NB4 (cell line): ENCODE measurements around the gene FAM222A.

Source experiments
- DNase-seq: peaks from one replicate; pipeline ENCODE4 v3.0.0; 2010; ENCODE audit warnings: low read depth
- H3K4me3 ChIP-seq: one replicate; pipeline ENCODE4 v1.5.1; 2011; ENCODE audit warnings: mild to moderate bottlenecking, low read depth, low read length, moderate library complexity
- CTCF ChIP-seq: IDR thresholded peaks from one replicate; pipeline ENCODE4 v1.5.1; 2012; ENCODE audit warnings: low read depth, low read length
- MAX ChIP-seq: IDR thresholded peaks from 2 replicates; pipeline ENCODE4 v1.6.1; 2011; ENCODE audit warnings: low read depth, low read length
- MYC ChIP-seq: IDR thresholded peaks from 2 replicates; pipeline ENCODE4 v1.6.1; 2011; ENCODE audit warnings: low read depth, low read length
- POLR2A ChIP-seq: IDR thresholded peaks from 2 replicates; pipeline ENCODE4 v1.6.1; 2011; ENCODE audit warnings: mild to moderate bottlenecking; ENCODE audit not compliant: insufficient read length; ENCODE audit errors: extremely low read depth

Gene FAM222A

GRCh38 chr12:109753959-109754358, 40.3 kb downstream of the FAM222A start:
- H3K4me3 ChIP-seq, result no peak overlapping the region
- TF ChIP-seq MYC, result no peak
- no peak for TF ChIP-seq CTCF
- no peak for TF ChIP-seq MAX
- TF ChIP-seq POLR2A, result no peak

GRCh38 chr12:109756457-109756856, 42.8 kb downstream of the FAM222A start:
- no peak overlapping the region for H3K4me3 ChIP-seq
- no peak for DNase-seq
- TF ChIP-seq CTCF (no peak), POLR2A (no peak), MAX (no peak)

More at GRCh38 chr12:109753959-109754358, 40.3 kb downstream of the FAM222A start:
- DNase-seq, result no peak

- no peak for TF ChIP-seq MAX
- TF ChIP-seq MYC, result no peak
- TF ChIP-seq POLR2A, result no peak
- no peak for TF ChIP-seq CTCF
- no peak overlapping the region for H3K4me3 ChIP-seq
- DNase-seq, result no peak
Observed at GRCh38 chr12:109757671-109758265, 44.1 kb downstream of the FAM222A start.

GRCh38 chr12:109758426-109759420, 45.1 kb downstream of the FAM222A start:
- no peak for DNase-seq
- no peak overlapping the region for H3K4me3 ChIP-seq
- TF ChIP-seq MYC (no peak), MAX (no peak), CTCF (no peak), POLR2A (no peak)

GRCh38 chr12:109759595-109759994, 46.0 kb downstream of the FAM222A start:
- no peak for DNase-seq

More at GRCh38 chr12:109759595-109759994, 46.0 kb downstream of the FAM222A start:
- no peak overlapping the region for H3K4me3 ChIP-seq
- TF ChIP-seq CTCF (no peak), MYC (no peak), POLR2A (no peak), MAX (no peak)
